GM13977 (cell line): ENCODE measurements around the gene ENHO.
"Not testable (repeated sequence)": the region's sequence is repeated elsewhere in the genome, so short reads cannot be mapped to it uniquely, and the experiment has no call there.

Experiments used
- DNase-seq: peaks from one replicate; pipeline ENCODE4 v3.0.0; 2012; ENCODE audit warnings: low spot score
- CTCF ChIP-seq: IDR thresholded peaks from 2 replicates; pipeline ENCODE4 v1.5.1; 2012; ENCODE audit warnings: mild to moderate bottlenecking, control low read depth; ENCODE audit not compliant: insufficient read depth; ENCODE audit errors: extremely low read depth, missing control alignments
- in situ Hi-C: fragments of 300-500 bp; cut with MboI; formaldehyde crosslinking; loops from one replicate; pipeline ENCODE4 v1.12.0; 2022; ENCODE audit warnings: low sequenced_read_pairs, low pct_unique_long_range_greater_than_20kb, mixed read lengths, inconsistent platforms; ENCODE audit not compliant: unreplicated experiment

Gene ENHO

GRCh38 chr9:34491596-34491995 is 31.2 kb downstream of the ENHO start:
- in situ Hi-C loops: loop anchor here (10.0 kb wide), 1 partner anchor 57 kb away; no protein-coding TSS in a partner anchor
- no peak for DNase-seq
- TF ChIP-seq CTCF: no peak

GRCh38 chr9:34490760-34491159 is 32.0 kb downstream of the ENHO start:
- in situ Hi-C loops: loop anchor here (10.0 kb wide), 1 partner anchor 56 kb away; no protein-coding TSS in a partner anchor
- no peak for TF ChIP-seq CTCF
- no peak for DNase-seq

- in situ Hi-C loops: loop anchor here (10.0 kb wide), 1 partner anchor 56 kb away; no protein-coding TSS in a partner anchor
- no peak for DNase-seq
- no peak for TF ChIP-seq CTCF
These were observed 32.4 kb downstream of the ENHO start for GRCh38 chr9:34490360-34490759.

GRCh38 chr9:34486572-34486971 is 36.2 kb downstream of the ENHO start:
- in situ Hi-C loops: no loop called here
- no peak for TF ChIP-seq CTCF

GRCh38 chr9:34485822-34486221 is 37.0 kb downstream of the ENHO start:
- in situ Hi-C loops: no loop called here
- no peak for DNase-seq
- no peak for TF ChIP-seq CTCF

More at GRCh38 chr9:34486572-34486971, 36.2 kb downstream of the ENHO start:
- DNase-seq: no peak

GRCh38 chr9:34484678-34485077 is 38.1 kb downstream of the ENHO start:
- in situ Hi-C loops: no loop called here
- no peak for TF ChIP-seq CTCF
- DNase-seq: no peak

- DNase-seq, in situ Hi-C loops: not testable (repeated sequence)
These were observed 40.0 kb downstream of the ENHO start for GRCh38 chr9:34482746-34483145.

- DNase-seq, in situ Hi-C loops: not testable (repeated sequence)
These were observed 41.2 kb downstream of the ENHO start for GRCh38 chr9:34481620-34482019.
